ENCODE measurements around the gene AHDC1.

GRCh38 chr1:27614043-27614624 is 10.2 kb upstream of the AHDC1 start:
- TF ChIP-seq, protein P1, sequence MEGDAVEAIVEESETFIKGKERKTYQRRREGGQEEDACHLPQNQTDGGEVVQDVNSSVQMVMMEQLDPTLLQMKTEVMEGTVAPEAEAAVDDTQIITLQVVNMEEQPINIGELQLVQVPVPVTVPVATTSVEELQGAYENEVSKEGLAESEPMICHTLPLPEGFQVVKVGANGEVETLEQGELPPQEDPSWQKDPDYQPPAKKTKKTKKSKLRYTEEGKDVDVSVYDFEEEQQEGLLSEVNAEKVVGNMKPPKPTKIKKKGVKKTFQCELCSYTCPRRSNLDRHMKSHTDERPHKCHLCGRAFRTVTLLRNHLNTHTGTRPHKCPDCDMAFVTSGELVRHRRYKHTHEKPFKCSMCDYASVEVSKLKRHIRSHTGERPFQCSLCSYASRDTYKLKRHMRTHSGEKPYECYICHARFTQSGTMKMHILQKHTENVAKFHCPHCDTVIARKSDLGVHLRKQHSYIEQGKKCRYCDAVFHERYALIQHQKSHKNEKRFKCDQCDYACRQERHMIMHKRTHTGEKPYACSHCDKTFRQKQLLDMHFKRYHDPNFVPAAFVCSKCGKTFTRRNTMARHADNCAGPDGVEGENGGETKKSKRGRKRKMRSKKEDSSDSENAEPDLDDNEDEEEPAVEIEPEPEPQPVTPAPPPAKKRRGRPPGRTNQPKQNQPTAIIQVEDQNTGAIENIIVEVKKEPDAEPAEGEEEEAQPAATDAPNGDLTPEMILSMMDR (IDR thresholded peaks at IDR 0.05), result no peak
- no peak for TF ChIP-seq POLR2A (IDR thresholded peaks at IDR 0.05; ENCODE audit: low read depth)

Measured in esophagus muscularis mucosa (tissue), 3 donors.